ENCODE measurements around the gene FGF22.

Gene FGF22

DNA sequence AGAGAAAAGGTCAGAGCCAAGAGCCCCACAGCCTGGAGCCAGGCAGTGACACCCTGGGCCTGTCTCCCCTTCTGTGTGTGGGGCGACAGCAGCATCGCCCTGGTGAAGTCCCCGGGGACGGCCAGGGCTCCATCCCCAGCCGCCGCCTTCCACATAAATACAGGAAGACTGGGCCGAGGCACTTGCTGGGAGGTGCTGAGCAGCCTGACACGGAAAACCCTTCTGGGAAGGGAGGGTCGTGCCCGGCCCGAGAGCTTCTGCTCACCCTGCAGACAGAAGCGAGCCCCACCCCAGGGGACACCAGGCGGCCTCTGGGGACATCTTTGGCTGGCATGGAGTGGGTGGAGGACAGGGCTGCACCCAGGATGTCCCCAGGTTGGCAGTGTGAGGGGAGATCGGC is 5.1 kb downstream of the FGF22 start:
- DNase-seq = no peak

DNA sequence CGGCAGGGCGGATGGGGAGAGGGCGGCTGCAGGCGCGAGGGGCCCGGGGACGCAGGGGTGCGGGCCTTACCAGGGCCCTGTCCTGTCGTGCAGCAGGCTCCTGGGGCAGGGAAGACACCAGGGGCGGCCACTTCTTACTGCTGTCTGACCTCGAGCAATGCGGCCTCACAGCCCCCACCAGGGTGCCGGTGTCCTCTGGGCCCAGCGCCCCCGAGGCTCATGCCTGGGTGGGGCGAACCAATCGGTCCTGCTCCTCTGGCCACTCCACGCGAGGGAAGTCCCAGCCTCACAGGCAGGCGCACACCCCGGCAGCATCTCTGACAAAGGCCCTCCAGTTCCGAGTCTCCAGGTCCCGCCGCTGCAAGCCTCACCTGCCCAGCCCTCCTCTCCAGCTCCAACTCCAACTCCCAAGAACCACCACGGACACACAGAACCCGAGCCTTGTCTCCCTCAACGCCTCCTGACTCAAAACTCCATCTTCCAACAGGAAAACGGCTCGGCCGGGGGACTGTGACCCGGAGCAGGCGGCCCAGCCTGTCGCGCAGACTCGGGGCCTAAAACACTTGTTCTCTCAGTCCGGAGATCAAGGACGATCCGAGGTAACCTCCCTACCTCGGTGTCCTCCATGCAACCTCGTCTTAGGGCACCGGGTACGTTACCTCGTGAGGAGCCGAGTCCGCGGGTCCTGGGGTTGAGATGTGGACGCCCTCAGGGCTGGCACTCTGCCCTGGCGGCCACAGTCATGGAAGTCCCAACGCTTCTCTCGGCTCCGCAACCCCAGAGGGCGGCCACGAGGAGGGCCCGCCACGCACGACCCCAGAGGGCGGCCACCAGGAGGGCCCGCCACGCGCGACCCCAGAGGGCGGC is 6.5 kb downstream of the FGF22 start:
- DNase-seq = no peak

- DNase-seq = no peak
Observed at GRCh38 chr19:646779-647565, 7.3 kb downstream of the FGF22 start.

GRCh38 chr19:647566-648284 is 8.0 kb downstream of the FGF22 start:
- DNase-seq = no peak

DNA sequence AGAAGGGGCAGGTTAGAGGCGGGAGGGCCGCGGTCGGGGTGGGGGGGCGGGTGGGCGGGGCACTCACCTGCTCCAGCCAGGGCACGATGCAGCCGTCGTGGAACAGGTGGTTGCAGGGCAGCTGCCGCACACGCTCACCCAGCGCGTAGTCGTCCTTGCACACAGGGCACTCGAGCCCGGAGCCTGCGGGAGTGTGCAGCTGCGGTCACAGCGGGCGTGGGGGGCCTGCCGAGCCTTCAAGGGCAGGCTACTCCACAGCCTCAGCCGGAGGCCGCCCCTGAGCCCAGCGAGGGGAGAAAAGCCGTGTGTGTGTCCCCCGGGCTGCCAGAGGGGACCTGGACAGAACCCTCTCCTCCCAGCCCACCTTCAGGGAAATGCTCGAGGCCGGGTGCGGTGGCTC is 8.6 kb downstream of the FGF22 start:
- no peak for DNase-seq

GRCh38 chr19:648904-649801 is 9.5 kb downstream of the FGF22 start:
- no peak for DNase-seq

DNA sequence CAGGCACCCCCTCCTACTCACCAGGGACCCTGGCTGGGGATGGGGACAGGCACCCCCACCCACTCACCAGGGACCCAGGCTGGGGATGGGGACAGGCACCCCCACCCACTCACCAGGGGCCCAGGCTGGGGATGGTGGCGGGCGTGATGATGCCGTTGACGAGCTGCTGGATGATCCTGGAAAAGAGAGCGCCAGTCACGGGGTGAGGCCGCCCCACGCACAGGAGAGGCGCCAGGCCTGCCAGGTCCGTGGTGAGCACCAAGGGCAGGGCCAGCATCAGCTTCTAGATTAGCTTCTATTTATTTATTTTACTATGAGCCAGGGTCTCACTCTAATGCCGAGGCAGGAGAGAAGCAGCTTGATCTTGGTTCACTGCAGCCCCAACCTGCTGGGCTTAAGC is 10.4 kb downstream of the FGF22 start:
- DNase-seq = no peak

DNA sequence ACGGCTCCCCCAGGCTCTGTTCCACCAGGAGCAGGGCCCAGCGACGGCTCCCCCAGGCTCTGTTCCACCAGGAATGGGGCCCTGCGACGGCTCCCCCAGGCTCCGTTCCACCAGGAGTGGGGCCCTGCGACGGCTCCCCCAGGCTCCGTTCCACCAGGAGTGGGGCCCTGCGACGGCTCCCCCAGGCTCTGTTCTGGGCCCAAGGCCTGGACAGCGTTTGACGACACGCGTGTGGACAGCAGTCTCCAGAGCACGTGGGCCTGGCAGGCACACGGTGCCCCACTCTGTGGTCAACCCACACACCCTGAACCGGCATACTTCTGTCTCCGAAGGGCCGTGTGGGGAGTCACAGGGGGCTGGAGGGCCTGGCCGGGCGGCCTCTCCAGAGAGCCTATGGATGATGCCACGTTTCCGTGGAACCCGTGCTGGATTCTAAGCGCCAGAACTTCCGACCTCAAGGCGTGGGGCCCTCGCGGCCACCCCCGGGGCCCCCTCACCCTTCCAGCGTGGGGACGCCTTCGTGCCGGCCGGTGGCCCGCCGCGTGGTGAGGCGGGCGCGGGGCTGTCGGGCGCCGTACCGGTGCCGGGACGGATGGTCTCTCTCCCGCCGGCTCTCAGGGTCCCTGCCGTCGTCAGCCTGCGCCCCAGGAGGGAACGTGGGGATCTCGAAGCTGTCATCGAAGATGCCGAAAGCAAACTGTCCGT is 11.6 kb downstream of the FGF22 start:
- no peak for DNase-seq

GRCh38 chr19:651991-652390 is 12.3 kb downstream of the FGF22 start:
- DNase-seq = no peak

GRCh38 chr19:652467-653389 is 13.0 kb downstream of the FGF22 start:
- DNase-seq = no peak

DNA sequence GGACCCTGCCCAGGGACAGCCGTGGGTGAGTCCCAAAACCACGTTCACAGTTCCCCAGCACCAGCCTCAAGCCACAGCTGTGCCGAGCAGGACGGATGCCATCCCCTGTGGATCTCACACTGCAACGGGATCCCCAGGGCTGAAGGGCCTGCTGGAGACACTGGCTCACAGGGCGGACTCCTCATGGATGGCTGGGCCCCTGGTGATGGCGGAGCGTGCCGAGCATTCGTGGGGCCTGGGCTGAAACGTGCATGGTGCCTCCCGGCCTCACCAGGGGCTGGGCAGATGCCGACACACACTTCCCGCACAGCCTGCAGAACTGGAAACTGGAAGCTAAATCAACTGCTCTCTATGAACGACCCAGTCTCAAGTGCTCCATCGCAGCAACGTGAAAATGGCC is 13.7 kb downstream of the FGF22 start:
- DNase-seq = no peak

DNA sequence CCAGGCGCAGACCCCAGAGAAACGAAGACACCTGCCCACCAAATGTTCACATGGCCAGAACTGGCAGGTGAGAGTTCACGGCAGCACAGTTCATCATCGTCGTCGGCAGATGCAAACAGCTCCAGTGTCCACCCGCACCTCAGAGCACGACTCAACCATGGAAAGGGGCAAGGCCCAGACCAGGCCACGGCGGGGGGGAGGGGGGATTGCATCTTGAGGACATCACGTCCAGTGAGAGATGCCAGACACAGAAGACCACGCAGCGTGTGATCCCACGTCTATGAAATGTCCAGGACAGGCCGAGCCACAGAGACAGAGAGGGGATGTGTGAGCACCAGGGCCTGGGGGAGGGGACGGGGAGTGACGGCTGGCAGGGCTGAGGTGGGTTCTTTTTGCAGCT is 16.0 kb downstream of the FGF22 start:
- DNase-seq = no peak

- DNase-seq = peak; percentile 2
Observed at GRCh38 chr19:656751-657559, 17.3 kb downstream of the FGF22 start.

- DNase-seq = no peak
Observed at GRCh38 chr19:657611-658010, 17.9 kb downstream of the FGF22 start.

DNA sequence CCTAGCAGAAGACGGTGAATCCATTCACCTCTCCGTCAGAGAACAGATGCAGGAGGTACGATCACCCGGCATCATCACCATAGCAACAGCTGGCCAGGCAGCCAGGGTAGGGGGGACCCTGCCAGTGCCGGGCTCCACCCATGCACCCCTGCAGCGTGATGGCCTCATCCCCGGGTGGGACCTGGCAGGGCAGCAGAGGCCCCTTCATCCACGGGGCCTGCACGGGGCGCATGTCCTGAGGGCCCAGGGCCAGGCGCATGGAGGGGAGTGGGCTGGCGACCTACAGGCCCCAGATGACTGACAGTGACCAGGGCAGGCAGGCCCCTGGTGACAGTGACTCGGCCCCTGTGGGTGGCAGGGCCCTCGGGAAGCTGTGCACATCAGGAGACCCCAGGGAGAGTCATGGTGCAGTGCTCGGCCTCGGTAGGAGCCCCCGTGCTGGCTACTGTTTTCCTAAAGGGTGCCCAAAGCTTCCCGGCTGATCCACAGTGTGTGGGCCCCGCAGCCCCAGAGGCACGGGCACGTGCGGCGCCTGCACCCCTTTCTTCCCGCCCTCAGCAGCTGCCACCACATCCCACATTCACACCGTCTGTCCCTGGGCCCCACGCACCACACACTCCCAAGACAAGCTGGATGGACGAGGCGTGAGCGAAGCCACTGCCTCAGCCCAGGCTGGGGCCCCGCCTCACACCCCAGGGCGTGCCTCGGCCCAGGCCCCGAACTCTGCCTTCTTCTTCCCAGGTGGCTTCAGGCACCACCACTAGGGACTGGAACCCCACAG is 18.6 kb downstream of the FGF22 start:
- no peak for DNase-seq

DNA sequence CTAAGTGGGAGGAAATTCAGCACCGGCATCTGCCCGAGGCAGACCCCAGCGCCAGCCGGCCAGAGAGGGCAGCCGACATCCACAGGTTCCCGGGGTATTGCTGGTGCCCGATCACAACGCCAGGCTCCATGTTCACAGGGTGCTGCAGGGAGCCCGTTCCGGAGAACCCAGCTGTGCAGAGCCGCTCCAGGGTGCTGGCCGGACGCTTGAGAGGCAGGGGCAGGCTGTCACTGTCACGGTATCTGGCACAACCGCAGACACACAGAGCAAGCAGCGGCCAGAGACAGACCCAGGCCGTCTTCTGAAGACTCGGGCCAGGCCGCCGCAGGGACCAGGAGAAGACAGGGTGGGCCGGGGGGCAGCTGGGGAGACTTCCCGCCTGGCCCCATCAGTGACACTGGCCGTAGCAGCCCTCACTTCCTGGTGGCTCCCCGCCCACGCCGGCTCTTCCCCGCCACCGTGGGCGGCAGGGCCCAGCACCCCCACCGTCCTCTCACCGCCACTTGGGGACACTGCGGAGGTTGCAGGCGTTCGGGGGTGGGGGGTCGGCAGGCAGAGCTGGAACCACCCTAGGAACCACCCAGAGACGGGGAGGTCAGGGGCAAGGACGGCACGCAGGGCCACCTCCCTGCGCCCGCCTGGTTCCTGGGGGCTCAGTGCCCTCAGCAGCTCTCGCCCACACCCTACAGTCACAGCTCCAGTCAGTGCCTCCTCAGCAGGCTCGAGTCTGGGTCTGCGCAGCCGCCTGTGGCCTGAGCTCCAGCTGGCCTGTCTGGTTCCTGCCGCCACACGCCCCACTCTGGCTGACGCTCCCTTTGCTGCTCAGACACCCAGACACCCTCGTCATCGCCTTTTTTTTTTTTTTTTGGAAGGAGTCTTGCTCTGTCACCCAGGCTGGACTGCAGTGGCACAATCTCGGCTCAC is 19.5 kb downstream of the FGF22 start:
- DNase-seq = no peak

- no peak for DNase-seq
Observed at GRCh38 chr19:660793-661426, 21.2 kb downstream of the FGF22 start.

Measured in stimulated activated CD4-positive, alpha-beta T cell treated with anti-CD3 and anti-CD28 coated beads, Interleukin-4, amount 100 ng/mL, for 1 hour (primary cell).